Hindlimb muscle (tissue), 1 donor: ENCODE results near the gene PBX3. TPM values are rescaled to one million over a fixed set of nuclear protein-coding genes. Genes with fewer than 3 reads are reported as not detected.
"Not testable (repeated sequence)": the region's sequence is repeated elsewhere in the genome, so short reads cannot be mapped to it uniquely, and the experiment has no call there.

Experiments used
- DNase-seq: peaks from one replicate; pipeline ENCODE4 v3.0.0-alpha.2; 2013
- polyA plus RNA-seq: library from polyadenylated mRNA; unstranded; fragments of 120-200 nt; gene quantifications from one replicate; pipeline ENCODE4 v1.2.1, GENCODE V29; 2013; ENCODE audit not compliant: insufficient read length

Gene PBX3
- polyA plus RNA-seq, 1 donor = 10.2 TPM

- not testable (repeated sequence) for DNase-seq
Observed at GRCh38 chr9:125779220-125779565, 32.0 kb downstream of the PBX3 start.

GRCh38 chr9:125782718-125783117 is 35.5 kb downstream of the PBX3 start:
- DNase-seq = no peak

- no peak for DNase-seq
Observed at GRCh38 chr9:125784286-125785049, 37.3 kb downstream of the PBX3 start.

GRCh38 chr9:125785248-125785751 is 38.1 kb downstream of the PBX3 start:
- no peak for DNase-seq

- DNase-seq = no peak
Observed at GRCh38 chr9:125787715-125788114, 40.5 kb downstream of the PBX3 start.

GRCh38 chr9:125789196-125789595 is 42.0 kb downstream of the PBX3 start:
- no peak for DNase-seq

GRCh38 chr9:125794708-125795107 is 47.5 kb downstream of the PBX3 start:
- DNase-seq = no peak

- DNase-seq = no peak
Observed at GRCh38 chr9:125795970-125796596, 48.9 kb downstream of the PBX3 start.

- no peak for DNase-seq
Observed at GRCh38 chr9:125797930-125798329, 50.8 kb downstream of the PBX3 start.

GRCh38 chr9:125803526-125803925 is 56.4 kb downstream of the PBX3 start:
- DNase-seq = no peak

- no peak for DNase-seq
Observed at GRCh38 chr9:125805057-125805456, 57.9 kb downstream of the PBX3 start.

GRCh38 chr9:125805586-125805985 is 58.4 kb downstream of the PBX3 start:
- DNase-seq = no peak

GRCh38 chr9:125807079-125807478 is 59.9 kb downstream of the PBX3 start:
- no peak for DNase-seq

- no peak for DNase-seq
Observed at GRCh38 chr9:125810161-125810560, 63.0 kb downstream of the PBX3 start.

GRCh38 chr9:125811002-125811401 is 63.8 kb downstream of the PBX3 start:
- no peak for DNase-seq

- no peak for DNase-seq
Observed at GRCh38 chr9:125812403-125812802, 65.2 kb downstream of the PBX3 start.

- DNase-seq = no peak
Observed at GRCh38 chr9:125815568-125815967, 68.4 kb downstream of the PBX3 start.

GRCh38 chr9:125816321-125816720 is 69.1 kb downstream of the PBX3 start:
- no peak for DNase-seq

GRCh38 chr9:125820100-125820804 is 73.1 kb downstream of the PBX3 start:
- no peak for DNase-seq

- no peak for DNase-seq
Observed at GRCh38 chr9:125821078-125821477, 73.9 kb downstream of the PBX3 start.

- peak; percentile 22 for DNase-seq
Observed at GRCh38 chr9:125822160-125822559, 75.0 kb downstream of the PBX3 start.

- DNase-seq = no peak
Observed at GRCh38 chr9:125822902-125823301, 75.7 kb downstream of the PBX3 start.

GRCh38 chr9:125823874-125824406 is 76.8 kb downstream of the PBX3 start:
- DNase-seq = not testable (repeated sequence)
